RWPE1 (cell line): ENCODE results near the gene CRB2.

Experiments
- CTCF ChIA-PET: fragments of 350-600 bp; sonication (Branson Sonifier 250); formaldehyde crosslinking; extraction: SDS; loops from one replicate; lab custom pipeline; 2021; lab: Yijun Ruan, JAX
- POLR2A ChIA-PET: fragments of 400-600 bp; formaldehyde crosslinking; extraction: SDS; loops from one replicate; lab custom pipeline; 2020; ENCODE audit warnings: antibody characterized with exemption; ENCODE audit not compliant: low non-redundant PET; lab: Yijun Ruan, JAX
- DNase-seq: peaks from one replicate; pipeline ENCODE4 v3.0.0; 2012; ENCODE audit warnings: low spot score
- H3K27ac ChIP-seq: fragments of 450-650 bp; 2 replicates; pipeline ENCODE4 v1.5.1; 2017
- CTCF ChIP-seq: fragments of 450-650 bp; conservative IDR thresholded peaks from 2 replicates; pipeline ENCODE4 v1.5.1; 2017; ENCODE audit warnings: low read depth, mild to moderate bottlenecking

The CRB2 gene

GRCh38 chr9:123371228-123371584 is 15.2 kb downstream of the CRB2 start:
- ChIA-PET CTCF (interaction anchor here (0.6 to 0.7 kb wide), 3 partner anchors 11 to 819 kb away, joined by 3 to 4 read pairs (median 4); no protein-coding TSS in a partner anchor), POLR2A (no interaction called here)
- no peak for DNase-seq
- no peak overlapping the region for H3K27ac ChIP-seq
- no peak for TF ChIP-seq CTCF

GRCh38 chr9:123371805-123372590 is 16.0 kb downstream of the CRB2 start:
- H3K27ac ChIP-seq, result no peak overlapping the region
- DNase-seq, result no peak
- no peak for TF ChIP-seq CTCF
- POLR2A ChIA-PET, result no interaction called here
- CTCF ChIA-PET, result interaction anchor here (0.8 kb wide), 1 partner anchor 23 kb away, joined by 5 read pairs; no protein-coding TSS in a partner anchor

- DNase-seq, result no peak
- POLR2A ChIA-PET, result no interaction called here
- CTCF ChIA-PET, result no interaction called here
- no peak for TF ChIP-seq CTCF
- H3K27ac ChIP-seq, result no peak overlapping the region
Measured at GRCh38 chr9:123372766-123373446, 16.9 kb downstream of the CRB2 start.

- TF ChIP-seq CTCF, result no peak
- ChIA-PET CTCF (no interaction called here), POLR2A (no interaction called here)
- no peak overlapping the region for H3K27ac ChIP-seq
- no peak for DNase-seq
Measured at GRCh38 chr9:123373447-123373923, 17.5 kb downstream of the CRB2 start.

- TF ChIP-seq CTCF, result no peak
- CTCF ChIA-PET, result no interaction called here
- no peak overlapping the region for H3K27ac ChIP-seq
- DNase-seq, result no peak
- POLR2A ChIA-PET, result no interaction called here
Measured at GRCh38 chr9:123373946-123374345, 17.9 kb downstream of the CRB2 start.

- ChIA-PET CTCF (interaction anchor here (0.7 kb wide), 1 partner anchor 26 kb away, joined by 3 read pairs; no protein-coding TSS in a partner anchor), POLR2A (no interaction called here)
- peak overlapping the region; percentile 10; the same call in 1 of the 2 replicates for H3K27ac ChIP-seq
- TF ChIP-seq CTCF, result no peak
- DNase-seq, result peak; percentile 36
Measured at GRCh38 chr9:123375469-123376132, 19.6 kb downstream of the CRB2 start.
